ENCODE data around the gene MGAT4A.

MGAT4A gene

DNA sequence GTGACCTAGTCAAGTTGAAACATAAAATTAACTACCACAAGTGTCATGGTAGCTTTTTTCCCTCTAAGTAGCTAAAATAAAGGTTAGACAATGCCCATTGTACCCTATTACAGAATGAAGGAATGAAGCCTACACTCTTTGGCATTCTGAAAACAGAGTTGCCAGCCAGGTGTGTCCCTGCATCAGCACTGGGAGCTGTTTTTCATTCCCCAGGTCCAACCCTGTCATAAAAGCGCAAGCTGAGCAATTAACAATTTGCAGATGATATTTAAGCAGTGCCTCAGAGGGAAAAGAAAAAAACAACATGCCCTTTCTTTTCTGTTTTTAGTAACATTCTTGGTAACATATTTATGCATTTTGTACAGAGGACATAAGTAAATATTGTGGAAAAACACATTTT lies 46.8 kb upstream of the MGAT4A start (continued):
- TF ChIP-seq, protein P1, sequence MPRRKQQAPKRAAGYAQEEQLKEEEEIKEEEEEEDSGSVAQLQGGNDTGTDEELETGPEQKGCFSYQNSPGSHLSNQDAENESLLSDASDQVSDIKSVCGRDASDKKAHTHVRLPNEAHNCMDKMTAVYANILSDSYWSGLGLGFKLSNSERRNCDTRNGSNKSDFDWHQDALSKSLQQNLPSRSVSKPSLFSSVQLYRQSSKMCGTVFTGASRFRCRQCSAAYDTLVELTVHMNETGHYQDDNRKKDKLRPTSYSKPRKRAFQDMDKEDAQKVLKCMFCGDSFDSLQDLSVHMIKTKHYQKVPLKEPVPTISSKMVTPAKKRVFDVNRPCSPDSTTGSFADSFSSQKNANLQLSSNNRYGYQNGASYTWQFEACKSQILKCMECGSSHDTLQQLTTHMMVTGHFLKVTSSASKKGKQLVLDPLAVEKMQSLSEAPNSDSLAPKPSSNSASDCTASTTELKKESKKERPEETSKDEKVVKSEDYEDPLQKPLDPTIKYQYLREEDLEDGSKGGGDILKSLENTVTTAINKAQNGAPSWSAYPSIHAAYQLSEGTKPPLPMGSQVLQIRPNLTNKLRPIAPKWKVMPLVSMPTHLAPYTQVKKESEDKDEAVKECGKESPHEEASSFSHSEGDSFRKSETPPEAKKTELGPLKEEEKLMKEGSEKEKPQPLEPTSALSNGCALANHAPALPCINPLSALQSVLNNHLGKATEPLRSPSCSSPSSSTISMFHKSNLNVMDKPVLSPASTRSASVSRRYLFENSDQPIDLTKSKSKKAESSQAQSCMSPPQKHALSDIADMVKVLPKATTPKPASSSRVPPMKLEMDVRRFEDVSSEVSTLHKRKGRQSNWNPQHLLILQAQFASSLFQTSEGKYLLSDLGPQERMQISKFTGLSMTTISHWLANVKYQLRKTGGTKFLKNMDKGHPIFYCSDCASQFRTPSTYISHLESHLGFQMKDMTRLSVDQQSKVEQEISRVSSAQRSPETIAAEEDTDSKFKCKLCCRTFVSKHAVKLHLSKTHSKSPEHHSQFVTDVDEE (CRISPR knock-in tag; IDR thresholded peaks at IDR 0.05) = no peak
- TF ChIP-seq ZC3H10 (CRISPR knock-in tag; IDR thresholded peaks at IDR 0.05) = no peak
- no peak for TF ChIP-seq ZNF70 (CRISPR knock-in tag; IDR thresholded peaks at IDR 0.05)
- TF ChIP-seq ZFP30 (CRISPR knock-in tag; IDR thresholded peaks at IDR 0.05) = no peak
- no peak for TF ChIP-seq TCF4 (CRISPR knock-in tag; IDR thresholded peaks at IDR 0.05; ENCODE audit: borderline replicate concordance)
- TF ChIP-seq ISL1 (CRISPR knock-in tag; IDR thresholded peaks at IDR 0.05) = no peak

DNA sequence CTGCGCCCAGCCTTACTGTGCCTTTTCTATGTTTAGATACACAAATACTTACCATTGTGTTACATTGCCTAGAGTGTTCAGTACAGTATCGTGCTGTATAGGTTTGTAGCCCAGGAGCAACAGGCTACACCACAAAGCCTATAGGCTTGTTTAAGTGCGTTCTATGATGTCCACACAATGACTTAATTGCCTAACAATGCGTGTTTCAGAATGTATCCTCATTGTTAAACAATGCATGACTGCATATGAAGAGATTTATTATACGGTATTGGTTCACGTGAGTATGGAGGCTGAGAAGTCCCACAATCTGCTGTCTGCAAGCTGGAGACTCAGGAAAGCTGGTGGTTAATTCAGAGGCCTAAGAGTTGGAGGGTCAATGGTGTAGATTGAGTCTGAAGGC lies 46.1 kb upstream of the MGAT4A start:
- TF ChIP-seq ZNF70 (CRISPR knock-in tag; IDR thresholded peaks at IDR 0.05) (no peak), ZNF565 (CRISPR knock-in tag; conservative IDR thresholded peaks at IDR 0.05; ENCODE audit: low read depth) (no peak), CSDC2 (CRISPR knock-in tag; IDR thresholded peaks at IDR 0.05) (no peak), OSR1 (CRISPR knock-in tag; IDR thresholded peaks at IDR 0.05) (no peak), TCF4 (CRISPR knock-in tag; IDR thresholded peaks at IDR 0.05; ENCODE audit: borderline replicate concordance) (no peak), RARB (CRISPR knock-in tag; IDR thresholded peaks at IDR 0.05) (no peak), ARNTL (CRISPR knock-in tag; IDR thresholded peaks at IDR 0.05; ENCODE audit: borderline replicate concordance, low read depth) (no peak), ESRRG (CRISPR knock-in tag; IDR thresholded peaks at IDR 0.05) (no peak), ZC3H10 (CRISPR knock-in tag; IDR thresholded peaks at IDR 0.05) (no peak), BACH2 (CRISPR knock-in tag; IDR thresholded peaks at IDR 0.05; ENCODE audit: borderline replicate concordance) (no peak), ISL1 (CRISPR knock-in tag; IDR thresholded peaks at IDR 0.05) (no peak), TOX (CRISPR knock-in tag; IDR thresholded peaks at IDR 0.05; ENCODE audit: borderline replicate concordance) (no peak), GLIS3 (CRISPR knock-in tag; IDR thresholded peaks at IDR 0.05) (no peak), ZFP3 (CRISPR knock-in tag; IDR thresholded peaks at IDR 0.05) (no peak), ZFP30 (CRISPR knock-in tag; IDR thresholded peaks at IDR 0.05) (no peak), ZNF8 (CRISPR knock-in tag; IDR thresholded peaks at IDR 0.05) (no peak)
- TF ChIP-seq, protein P2, sequence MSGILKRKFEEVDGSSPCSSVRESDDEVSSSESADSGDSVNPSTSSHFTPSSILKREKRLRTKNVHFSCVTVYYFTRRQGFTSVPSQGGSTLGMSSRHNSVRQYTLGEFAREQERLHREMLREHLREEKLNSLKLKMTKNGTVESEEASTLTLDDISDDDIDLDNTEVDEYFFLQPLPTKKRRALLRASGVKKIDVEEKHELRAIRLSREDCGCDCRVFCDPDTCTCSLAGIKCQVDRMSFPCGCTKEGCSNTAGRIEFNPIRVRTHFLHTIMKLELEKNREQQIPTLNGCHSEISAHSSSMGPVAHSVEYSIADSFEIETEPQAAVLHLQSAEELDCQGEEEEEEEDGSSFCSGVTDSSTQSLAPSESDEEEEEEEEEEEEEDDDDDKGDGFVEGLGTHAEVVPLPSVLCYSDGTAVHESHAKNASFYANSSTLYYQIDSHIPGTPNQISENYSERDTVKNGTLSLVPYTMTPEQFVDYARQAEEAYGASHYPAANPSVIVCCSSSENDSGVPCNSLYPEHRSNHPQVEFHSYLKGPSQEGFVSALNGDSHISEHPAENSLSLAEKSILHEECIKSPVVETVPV (CRISPR knock-in tag; IDR thresholded peaks at IDR 0.05) = no peak
- TF ChIP-seq, protein P3, sequence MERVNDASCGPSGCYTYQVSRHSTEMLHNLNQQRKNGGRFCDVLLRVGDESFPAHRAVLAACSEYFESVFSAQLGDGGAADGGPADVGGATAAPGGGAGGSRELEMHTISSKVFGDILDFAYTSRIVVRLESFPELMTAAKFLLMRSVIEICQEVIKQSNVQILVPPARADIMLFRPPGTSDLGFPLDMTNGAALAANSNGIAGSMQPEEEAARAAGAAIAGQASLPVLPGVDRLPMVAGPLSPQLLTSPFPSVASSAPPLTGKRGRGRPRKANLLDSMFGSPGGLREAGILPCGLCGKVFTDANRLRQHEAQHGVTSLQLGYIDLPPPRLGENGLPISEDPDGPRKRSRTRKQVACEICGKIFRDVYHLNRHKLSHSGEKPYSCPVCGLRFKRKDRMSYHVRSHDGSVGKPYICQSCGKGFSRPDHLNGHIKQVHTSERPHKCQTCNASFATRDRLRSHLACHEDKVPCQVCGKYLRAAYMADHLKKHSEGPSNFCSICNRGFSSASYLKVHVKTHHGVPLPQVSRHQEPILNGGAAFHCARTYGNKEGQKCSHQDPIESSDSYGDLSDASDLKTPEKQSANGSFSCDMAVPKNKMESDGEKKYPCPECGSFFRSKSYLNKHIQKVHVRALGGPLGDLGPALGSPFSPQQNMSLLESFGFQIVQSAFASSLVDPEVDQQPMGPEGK (CRISPR knock-in tag; IDR thresholded peaks at IDR 0.05; ENCODE audit: borderline replicate concordance) = no peak
- TF ChIP-seq, protein P1 (CRISPR knock-in tag; IDR thresholded peaks at IDR 0.05) = no peak
- no peak for ATAC-seq

DNA sequence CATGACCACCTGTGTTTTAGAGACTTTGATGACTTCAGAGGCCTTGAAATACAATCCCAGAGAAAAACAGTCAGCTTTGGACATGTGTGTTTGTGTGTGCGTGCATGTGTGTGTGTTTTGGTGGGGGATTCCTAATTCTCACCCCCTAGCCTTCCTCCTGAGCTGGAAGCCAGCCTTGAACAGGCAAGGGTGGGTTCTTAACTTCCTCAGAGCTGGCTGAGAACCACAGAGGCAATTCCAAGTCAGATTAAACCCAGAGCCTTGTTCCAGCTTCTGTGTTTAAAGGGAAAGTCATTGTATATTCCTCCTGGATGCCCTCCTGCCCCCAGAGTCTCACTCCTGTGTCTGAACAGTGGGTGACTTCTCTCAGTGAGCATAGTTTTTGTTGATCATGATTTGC lies 45.2 kb upstream of the MGAT4A start:
- ATAC-seq = no peak
- TF ChIP-seq ZFP3 (CRISPR knock-in tag; IDR thresholded peaks at IDR 0.05) (no peak), RARB (CRISPR knock-in tag; IDR thresholded peaks at IDR 0.05) (no peak), ZNF8 (CRISPR knock-in tag; IDR thresholded peaks at IDR 0.05) (no peak), PPARA (CRISPR knock-in tag; IDR thresholded peaks at IDR 0.05; ENCODE audit: borderline replicate concordance) (no peak), GLIS3 (CRISPR knock-in tag; IDR thresholded peaks at IDR 0.05) (no peak), ARNTL (CRISPR knock-in tag; IDR thresholded peaks at IDR 0.05; ENCODE audit: borderline replicate concordance, low read depth) (no peak), TOX (CRISPR knock-in tag; IDR thresholded peaks at IDR 0.05; ENCODE audit: borderline replicate concordance) (no peak), ZC3H10 (CRISPR knock-in tag; IDR thresholded peaks at IDR 0.05) (no peak), ZFP30 (CRISPR knock-in tag; IDR thresholded peaks at IDR 0.05) (no peak), ZNF70 (CRISPR knock-in tag; IDR thresholded peaks at IDR 0.05) (no peak), ISL1 (CRISPR knock-in tag; IDR thresholded peaks at IDR 0.05) (no peak), SNAI2 (CRISPR knock-in tag; IDR thresholded peaks at IDR 0.05) (no peak)
- TF ChIP-seq, protein P1 (CRISPR knock-in tag; IDR thresholded peaks at IDR 0.05) = no peak
